H1 (cell line): ENCODE measurements around the gene KEL. TPM values are rescaled to one million over a fixed set of nuclear protein-coding genes. Genes with fewer than 3 reads are reported as not detected.

Experiments
- CREB1 ChIP-seq: IDR thresholded peaks from 2 replicates; pipeline ENCODE4 v1.6.1; 2012; ENCODE audit warnings: inconsistent platforms
- EGR1 ChIP-seq: IDR thresholded peaks from 2 replicates; pipeline ENCODE4 v1.6.1; 2011; ENCODE audit warnings: low read depth, low read length, borderline replicate concordance
- JUN ChIP-seq: IDR thresholded peaks from 2 replicates; pipeline ENCODE4 v1.6.1; 2011; ENCODE audit warnings: low read depth, mild to moderate bottlenecking, improper control_type of control experiment, low read length
- JUND ChIP-seq: IDR thresholded peaks from 2 replicates; pipeline ENCODE4 v1.6.1; 2011; ENCODE audit warnings: mild to moderate bottlenecking, improper control_type of control experiment, low read length
- KDM1A ChIP-seq: fragments of 200-600, 300-600 bp; sonication (generic); IDR thresholded peaks from 2 replicates; pipeline ENCODE4 v1.7.1; 2016; ENCODE audit warnings: mild to moderate bottlenecking, low read length, borderline replicate concordance
- SP1 ChIP-seq: IDR thresholded peaks from 2 replicates; pipeline ENCODE4 v1.6.1; 2011; ENCODE audit warnings: low read depth, low read length
- YY1 ChIP-seq: IDR thresholded peaks from 2 replicates; pipeline ENCODE4 v1.6.1; 2011; ENCODE audit warnings: low read depth, mild to moderate bottlenecking, low read length
- ZNF274 ChIP-seq: IDR thresholded peaks from 2 replicates; pipeline ENCODE4 v1.7.0; 2012; ENCODE audit warnings: low read length, borderline replicate concordance; ENCODE audit errors: extremely low read depth
- polyA plus RNA-seq, 7 experiments: library from polyadenylated mRNA; depleted of rRNA in 3 of 7; stranded (reverse) in 5 of 7; unstranded in 2 of 7; fragments of >200 nt in 5 of 7; fragments of 200-250 nt in 2 of 7; gene quantifications; 1 replicate in 5 of 7; 2 replicates in 1 of 7; 4 replicates in 1 of 7; pipeline versions ENCODE4 v1.2.1 to v1.2.3, GENCODE V29; 2011 to 2013; ENCODE audit warnings: missing spikeins in 2 of 7, mixed read lengths in 2 of 7
- total RNA-seq: library from RNA; stranded (reverse); fragmentation: NEBNext Ultra II Directional; extraction: Animal tissue kit (Norgen Biotek cat#: 25700); gene quantifications from 2 replicates; pipeline ENCODE4 v1.2.1, GENCODE V29; 2021
- TF ChIP-seq, protein P1 (sequence below): fragments of 300-600 bp; sonication (generic); IDR thresholded peaks from 2 replicates; pipeline ENCODE4 v1.7.1; 2012; ENCODE audit warnings: low read length, moderate library complexity, mild to moderate bottlenecking, inconsistent platforms; ENCODE audit not compliant: insufficient replicate concordance

Gene KEL
- total and polyA plus RNA-seq, 2 of the 8 experiments (the other 6 are each of a cell fraction or from before 2014, with no cell fraction given), result 1.8 to 1.9 TPM

DNA sequence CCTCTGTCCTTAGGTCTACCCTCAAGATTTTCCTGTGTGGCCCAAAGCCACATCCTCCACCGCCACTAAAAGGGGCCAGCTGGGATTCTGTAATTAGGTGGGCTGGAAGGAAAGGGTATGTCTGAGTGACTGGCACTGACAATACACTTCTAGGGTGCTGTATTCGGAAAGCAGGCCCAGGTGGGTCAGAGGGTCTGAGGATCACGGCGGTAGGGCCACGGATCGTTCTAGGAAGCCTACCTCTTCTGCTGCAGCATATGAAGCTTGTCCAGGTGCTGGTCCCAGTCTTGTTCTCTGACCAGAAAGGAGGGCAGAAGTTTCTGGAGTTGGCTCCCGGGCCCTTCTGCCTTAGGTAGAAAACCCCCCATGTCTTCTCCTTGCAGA lies 29.1 kb downstream of the KEL start (continued):
- TF ChIP-seq, protein P1, sequence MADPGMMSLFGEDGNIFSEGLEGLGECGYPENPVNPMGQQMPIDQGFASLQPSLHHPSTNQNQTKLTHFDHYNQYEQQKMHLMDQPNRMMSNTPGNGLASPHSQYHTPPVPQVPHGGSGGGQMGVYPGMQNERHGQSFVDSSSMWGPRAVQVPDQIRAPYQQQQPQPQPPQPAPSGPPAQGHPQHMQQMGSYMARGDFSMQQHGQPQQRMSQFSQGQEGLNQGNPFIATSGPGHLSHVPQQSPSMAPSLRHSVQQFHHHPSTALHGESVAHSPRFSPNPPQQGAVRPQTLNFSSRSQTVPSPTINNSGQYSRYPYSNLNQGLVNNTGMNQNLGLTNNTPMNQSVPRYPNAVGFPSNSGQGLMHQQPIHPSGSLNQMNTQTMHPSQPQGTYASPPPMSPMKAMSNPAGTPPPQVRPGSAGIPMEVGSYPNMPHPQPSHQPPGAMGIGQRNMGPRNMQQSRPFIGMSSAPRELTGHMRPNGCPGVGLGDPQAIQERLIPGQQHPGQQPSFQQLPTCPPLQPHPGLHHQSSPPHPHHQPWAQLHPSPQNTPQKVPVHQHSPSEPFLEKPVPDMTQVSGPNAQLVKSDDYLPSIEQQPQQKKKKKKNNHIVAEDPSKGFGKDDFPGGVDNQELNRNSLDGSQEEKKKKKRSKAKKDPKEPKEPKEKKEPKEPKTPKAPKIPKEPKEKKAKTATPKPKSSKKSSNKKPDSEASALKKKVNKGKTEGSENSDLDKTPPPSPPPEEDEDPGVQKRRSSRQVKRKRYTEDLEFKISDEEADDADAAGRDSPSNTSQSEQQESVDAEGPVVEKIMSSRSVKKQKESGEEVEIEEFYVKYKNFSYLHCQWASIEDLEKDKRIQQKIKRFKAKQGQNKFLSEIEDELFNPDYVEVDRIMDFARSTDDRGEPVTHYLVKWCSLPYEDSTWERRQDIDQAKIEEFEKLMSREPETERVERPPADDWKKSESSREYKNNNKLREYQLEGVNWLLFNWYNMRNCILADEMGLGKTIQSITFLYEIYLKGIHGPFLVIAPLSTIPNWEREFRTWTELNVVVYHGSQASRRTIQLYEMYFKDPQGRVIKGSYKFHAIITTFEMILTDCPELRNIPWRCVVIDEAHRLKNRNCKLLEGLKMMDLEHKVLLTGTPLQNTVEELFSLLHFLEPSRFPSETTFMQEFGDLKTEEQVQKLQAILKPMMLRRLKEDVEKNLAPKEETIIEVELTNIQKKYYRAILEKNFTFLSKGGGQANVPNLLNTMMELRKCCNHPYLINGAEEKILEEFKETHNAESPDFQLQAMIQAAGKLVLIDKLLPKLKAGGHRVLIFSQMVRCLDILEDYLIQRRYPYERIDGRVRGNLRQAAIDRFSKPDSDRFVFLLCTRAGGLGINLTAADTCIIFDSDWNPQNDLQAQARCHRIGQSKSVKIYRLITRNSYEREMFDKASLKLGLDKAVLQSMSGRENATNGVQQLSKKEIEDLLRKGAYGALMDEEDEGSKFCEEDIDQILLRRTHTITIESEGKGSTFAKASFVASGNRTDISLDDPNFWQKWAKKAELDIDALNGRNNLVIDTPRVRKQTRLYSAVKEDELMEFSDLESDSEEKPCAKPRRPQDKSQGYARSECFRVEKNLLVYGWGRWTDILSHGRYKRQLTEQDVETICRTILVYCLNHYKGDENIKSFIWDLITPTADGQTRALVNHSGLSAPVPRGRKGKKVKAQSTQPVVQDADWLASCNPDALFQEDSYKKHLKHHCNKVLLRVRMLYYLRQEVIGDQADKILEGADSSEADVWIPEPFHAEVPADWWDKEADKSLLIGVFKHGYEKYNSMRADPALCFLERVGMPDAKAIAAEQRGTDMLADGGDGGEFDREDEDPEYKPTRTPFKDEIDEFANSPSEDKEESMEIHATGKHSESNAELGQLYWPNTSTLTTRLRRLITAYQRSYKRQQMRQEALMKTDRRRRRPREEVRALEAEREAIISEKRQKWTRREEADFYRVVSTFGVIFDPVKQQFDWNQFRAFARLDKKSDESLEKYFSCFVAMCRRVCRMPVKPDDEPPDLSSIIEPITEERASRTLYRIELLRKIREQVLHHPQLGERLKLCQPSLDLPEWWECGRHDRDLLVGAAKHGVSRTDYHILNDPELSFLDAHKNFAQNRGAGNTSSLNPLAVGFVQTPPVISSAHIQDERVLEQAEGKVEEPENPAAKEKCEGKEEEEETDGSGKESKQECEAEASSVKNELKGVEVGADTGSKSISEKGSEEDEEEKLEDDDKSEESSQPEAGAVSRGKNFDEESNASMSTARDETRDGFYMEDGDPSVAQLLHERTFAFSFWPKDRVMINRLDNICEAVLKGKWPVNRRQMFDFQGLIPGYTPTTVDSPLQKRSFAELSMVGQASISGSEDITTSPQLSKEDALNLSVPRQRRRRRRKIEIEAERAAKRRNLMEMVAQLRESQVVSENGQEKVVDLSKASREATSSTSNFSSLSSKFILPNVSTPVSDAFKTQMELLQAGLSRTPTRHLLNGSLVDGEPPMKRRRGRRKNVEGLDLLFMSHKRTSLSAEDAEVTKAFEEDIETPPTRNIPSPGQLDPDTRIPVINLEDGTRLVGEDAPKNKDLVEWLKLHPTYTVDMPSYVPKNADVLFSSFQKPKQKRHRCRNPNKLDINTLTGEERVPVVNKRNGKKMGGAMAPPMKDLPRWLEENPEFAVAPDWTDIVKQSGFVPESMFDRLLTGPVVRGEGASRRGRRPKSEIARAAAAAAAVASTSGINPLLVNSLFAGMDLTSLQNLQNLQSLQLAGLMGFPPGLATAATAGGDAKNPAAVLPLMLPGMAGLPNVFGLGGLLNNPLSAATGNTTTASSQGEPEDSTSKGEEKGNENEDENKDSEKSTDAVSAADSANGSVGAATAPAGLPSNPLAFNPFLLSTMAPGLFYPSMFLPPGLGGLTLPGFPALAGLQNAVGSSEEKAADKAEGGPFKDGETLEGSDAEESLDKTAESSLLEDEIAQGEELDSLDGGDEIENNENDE, result no peak
- TF ChIP-seq KDM1A (no peak), JUN (no peak), YY1 (no peak), ZNF274 (no peak), EGR1 (no peak), SP1 (no peak), JUND (no peak), CREB1 (no peak)
- TF ChIP-seq, all 59 proteins: peak for 0
